Brain microvascular endothelial cell (primary cell): Measurements from ENCODE around the gene FA2H.

Source experiments
- DNase-seq: peaks from one replicate; pipeline ENCODE4 v3.0.0-alpha.2; 2020
- H3K27ac ChIP-seq: fragments of 250-450 bp; sonication (Bioruptor Pico); 2 replicates; pipeline ENCODE4 v1.5.1; 2020; ENCODE audit warnings: mild to moderate bottlenecking, moderate library complexity
- H3K27me3 ChIP-seq: fragments of 250-450 bp; sonication (Bioruptor Pico); replicated peaks from 2 replicates; pipeline ENCODE4 v1.5.1; 2020; ENCODE audit warnings: mild to moderate bottlenecking
- H3K36me3 ChIP-seq: fragments of 250-450 bp; sonication (Bioruptor Pico); replicated peaks from 2 replicates; pipeline ENCODE4 v1.5.1; 2020; ENCODE audit warnings: mild to moderate bottlenecking
- H3K4me3 ChIP-seq: 2 replicates; pipeline ENCODE4 v1.5.1; 2011; ENCODE audit warnings: low read depth, mild to moderate bottlenecking, control low read depth, low read length, moderate library complexity
- in situ Hi-C: cut with HindIII; loops from 2 replicates; pipeline ENCODE4 v1.10.0; 2017; ENCODE audit warnings: low sequenced_read_pairs, low pct_ligation_motif_present
- TF ChIP-seq, protein P1 (sequence below): IDR thresholded peaks from 2 replicates; pipeline ENCODE4 v1.5.1; 2011; ENCODE audit warnings: low read depth, mild to moderate bottlenecking, moderate library complexity, low read length, control low read depth, inconsistent platforms; ENCODE audit errors: missing control alignments

Gene FA2H

GRCh38 chr16:74788108-74788507 lies 13.5 kb upstream of the FA2H start:
- TF ChIP-seq, protein P1, sequence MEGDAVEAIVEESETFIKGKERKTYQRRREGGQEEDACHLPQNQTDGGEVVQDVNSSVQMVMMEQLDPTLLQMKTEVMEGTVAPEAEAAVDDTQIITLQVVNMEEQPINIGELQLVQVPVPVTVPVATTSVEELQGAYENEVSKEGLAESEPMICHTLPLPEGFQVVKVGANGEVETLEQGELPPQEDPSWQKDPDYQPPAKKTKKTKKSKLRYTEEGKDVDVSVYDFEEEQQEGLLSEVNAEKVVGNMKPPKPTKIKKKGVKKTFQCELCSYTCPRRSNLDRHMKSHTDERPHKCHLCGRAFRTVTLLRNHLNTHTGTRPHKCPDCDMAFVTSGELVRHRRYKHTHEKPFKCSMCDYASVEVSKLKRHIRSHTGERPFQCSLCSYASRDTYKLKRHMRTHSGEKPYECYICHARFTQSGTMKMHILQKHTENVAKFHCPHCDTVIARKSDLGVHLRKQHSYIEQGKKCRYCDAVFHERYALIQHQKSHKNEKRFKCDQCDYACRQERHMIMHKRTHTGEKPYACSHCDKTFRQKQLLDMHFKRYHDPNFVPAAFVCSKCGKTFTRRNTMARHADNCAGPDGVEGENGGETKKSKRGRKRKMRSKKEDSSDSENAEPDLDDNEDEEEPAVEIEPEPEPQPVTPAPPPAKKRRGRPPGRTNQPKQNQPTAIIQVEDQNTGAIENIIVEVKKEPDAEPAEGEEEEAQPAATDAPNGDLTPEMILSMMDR, result no peak
- H3K36me3 ChIP-seq, result no peaks in the 10 kb centered on the region
- in situ Hi-C loops, result no loop called here
- H3K4me3 ChIP-seq, result no peak overlapping the region
- H3K27me3 ChIP-seq, result no peaks in the 10 kb centered on the region
- no peak overlapping the region for H3K27ac ChIP-seq
- DNase-seq, result no peak

DNA sequence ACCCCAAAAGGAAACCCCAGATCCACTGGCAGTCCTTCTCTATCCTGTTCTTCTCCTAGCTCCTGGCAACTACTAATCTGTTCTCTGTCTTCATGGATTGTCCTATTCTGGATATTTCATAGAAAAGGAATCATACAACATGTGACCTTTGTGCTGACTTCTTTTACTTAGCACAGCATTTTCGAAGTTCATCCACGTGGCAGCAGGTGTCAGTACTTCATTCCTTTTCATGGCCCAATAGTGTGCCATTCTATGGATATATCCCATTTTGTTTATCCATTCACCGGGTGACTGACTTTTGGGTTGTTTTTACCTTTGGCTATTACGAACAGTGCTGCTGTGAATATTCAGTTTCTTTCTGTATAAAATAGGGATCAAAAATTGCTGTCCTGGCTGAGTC lies 10.4 kb upstream of the FA2H start:
- DNase-seq, result no peak
- TF ChIP-seq, protein P1, result no peak
- in situ Hi-C loops, result no loop called here
- Histone ChIP-seq H3K36me3 (no peaks in the 10 kb centered on the region), H3K27ac (no peak overlapping the region), H3K27me3 (no peaks in the 10 kb centered on the region), H3K4me3 (no peak overlapping the region)

DNA sequence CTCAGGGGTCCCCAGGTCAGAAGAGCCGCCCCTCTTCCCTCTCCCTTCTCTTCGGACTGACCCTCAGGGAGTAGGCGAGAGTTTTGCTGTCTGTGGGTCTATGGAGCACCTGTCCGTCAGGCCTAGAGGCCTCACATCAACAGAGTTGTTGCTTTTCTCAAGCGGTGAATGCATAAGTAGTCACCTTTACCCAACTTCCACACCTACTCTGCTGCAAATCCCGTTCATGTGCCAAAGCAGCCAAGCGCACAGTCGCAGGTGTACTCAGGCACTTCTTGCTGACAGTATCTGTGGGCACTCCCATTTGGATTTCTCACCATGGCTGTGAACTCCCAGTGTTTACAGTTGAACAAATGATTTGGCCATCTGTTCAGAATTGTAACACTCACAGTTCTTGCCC lies 4.0 kb upstream of the FA2H start:
- no peak for DNase-seq
- in situ Hi-C loops, result no loop called here
- H3K36me3 ChIP-seq, result no peaks in the 10 kb centered on the region
- TF ChIP-seq, protein P1, result no peak
- H3K4me3 ChIP-seq, result no peak overlapping the region
- H3K27ac ChIP-seq, result no peak overlapping the region
- H3K27me3 ChIP-seq, result peaks cover 14% of the 10 kb centered on the region

- DNase-seq, result no peak
Measured at GRCh38 chr16:74776926-74777325, 2.3 kb upstream of the FA2H start.

GRCh38 chr16:74775255-74775654 lies 635 bp upstream of the FA2H start:
- H3K4me3 ChIP-seq, result no peak overlapping the region
- peaks cover 14% of the 10 kb centered on the region for H3K27me3 ChIP-seq
- no peak overlapping the region for H3K27ac ChIP-seq
- no peak for DNase-seq
- TF ChIP-seq, protein P1, result no peak
- H3K36me3 ChIP-seq, result no peaks in the 10 kb centered on the region
- in situ Hi-C loops, result no loop called here

More at GRCh38 chr16:74776926-74777325, 2.3 kb upstream of the FA2H start:
- TF ChIP-seq, protein P1, result no peak
- in situ Hi-C loops, result no loop called here
- Histone ChIP-seq H3K4me3 (no peak overlapping the region), H3K36me3 (no peaks in the 10 kb centered on the region), H3K27ac (no peak overlapping the region), H3K27me3 (peaks cover 14% of the 10 kb centered on the region)

DNA sequence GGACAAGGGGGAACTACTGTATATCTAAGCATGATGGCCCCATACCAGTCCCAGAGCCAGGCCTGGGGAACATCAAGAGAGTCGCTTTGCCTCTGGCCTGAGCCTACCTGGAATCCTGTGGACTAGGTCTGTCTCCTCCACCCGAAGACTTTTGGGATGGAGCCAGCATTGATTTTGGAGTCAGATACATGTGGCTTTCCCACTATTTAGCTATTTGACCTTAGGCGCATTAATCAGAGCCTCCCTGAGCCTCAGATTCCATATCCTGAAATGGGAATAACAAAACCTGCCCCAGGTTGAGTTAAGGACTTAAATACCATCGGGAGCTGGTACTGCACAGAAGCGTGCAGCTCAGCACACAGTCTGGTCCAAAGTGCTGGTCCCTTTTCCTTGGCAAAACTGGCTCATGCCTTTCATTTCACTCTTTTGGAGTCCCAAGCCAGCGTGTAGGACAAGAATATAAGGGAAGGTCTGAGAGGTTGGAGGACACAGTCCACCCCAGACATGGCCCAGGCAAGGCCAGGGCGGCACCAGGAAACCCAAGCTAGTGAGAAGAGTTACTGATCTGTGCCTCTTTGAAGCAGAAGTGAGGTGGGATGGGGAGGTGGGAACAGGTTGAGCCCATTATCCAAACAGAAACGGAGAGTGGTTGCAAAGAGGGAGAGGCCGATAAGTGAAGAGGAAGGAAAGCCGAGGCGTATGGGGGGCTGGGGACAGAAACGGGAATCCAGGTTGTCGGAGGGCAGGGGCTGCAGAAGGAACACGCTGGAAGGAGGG lies 986 bp downstream of the FA2H start:
- peaks cover 12% of the 10 kb centered on the region for H3K27me3 ChIP-seq
- no peak for DNase-seq
- no peak overlapping the region for H3K27ac ChIP-seq
- in situ Hi-C loops, result no loop called here
- no peaks in the 10 kb centered on the region for H3K36me3 ChIP-seq
- TF ChIP-seq, protein P1, result no peak
- H3K4me3 ChIP-seq, result no peak overlapping the region
